GM13977 (cell line): ENCODE results near the gene APC.

ENCODE experiments used
- DNase-seq: peaks from one replicate; pipeline ENCODE4 v3.0.0; 2012; ENCODE audit warnings: low spot score
- CTCF ChIP-seq: IDR thresholded peaks from 2 replicates; pipeline ENCODE4 v1.5.1; 2012; ENCODE audit warnings: mild to moderate bottlenecking, control low read depth; ENCODE audit not compliant: insufficient read depth; ENCODE audit errors: extremely low read depth, missing control alignments
- in situ Hi-C: fragments of 300-500 bp; cut with MboI; formaldehyde crosslinking; loops from one replicate; pipeline ENCODE4 v1.12.0; 2022; ENCODE audit warnings: low sequenced_read_pairs, low pct_unique_long_range_greater_than_20kb, mixed read lengths, inconsistent platforms; ENCODE audit not compliant: unreplicated experiment

APC gene

DNA sequence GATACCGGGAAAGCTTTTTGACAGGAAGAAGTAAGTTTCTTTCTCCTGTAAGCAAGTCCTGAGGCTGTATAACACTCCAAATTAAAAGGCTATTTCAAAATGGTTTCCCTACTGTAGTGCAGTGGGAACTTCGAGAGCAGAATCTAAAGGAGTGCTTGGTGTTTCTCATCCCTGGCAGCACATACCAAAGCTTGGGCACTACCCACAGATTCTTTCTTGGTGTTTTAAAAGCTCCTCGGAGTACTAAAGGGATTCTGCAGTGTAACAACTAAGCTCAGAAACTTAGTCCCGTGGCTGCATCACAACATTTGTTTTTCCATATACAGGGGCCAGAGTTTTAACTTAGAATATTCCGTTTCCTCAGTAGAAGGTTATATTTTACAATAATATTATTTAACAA is 5.6 kb upstream of the APC start:
- no peak for DNase-seq
- no peak for TF ChIP-seq CTCF
- in situ Hi-C loops, result no loop called here

DNA sequence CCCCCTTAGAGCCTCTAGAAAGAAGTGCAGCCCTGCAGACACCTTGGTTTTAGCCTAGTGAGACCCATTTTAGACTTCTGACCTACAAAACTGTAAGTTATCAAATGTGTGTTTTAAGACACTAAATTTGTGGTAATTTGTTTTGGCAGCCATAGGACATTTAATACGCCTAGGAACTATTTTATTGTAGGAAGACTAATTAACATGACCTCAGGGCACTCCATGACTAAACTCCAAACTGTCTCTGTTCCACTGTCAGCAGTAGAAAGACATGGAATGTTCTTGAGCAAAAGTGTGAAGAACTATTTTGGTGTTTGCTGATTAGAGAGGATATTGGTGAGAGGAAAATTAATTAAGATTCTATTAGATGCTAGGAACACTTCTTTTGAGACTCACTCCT is 4.1 kb upstream of the APC start:
- TF ChIP-seq CTCF, result no peak
- no peak for DNase-seq
- in situ Hi-C loops, result no loop called here

GRCh38 chr5:112734597-112734996 is 3.1 kb upstream of the APC start:
- no peak for DNase-seq
- TF ChIP-seq CTCF, result no peak
- in situ Hi-C loops, result no loop called here

DNA sequence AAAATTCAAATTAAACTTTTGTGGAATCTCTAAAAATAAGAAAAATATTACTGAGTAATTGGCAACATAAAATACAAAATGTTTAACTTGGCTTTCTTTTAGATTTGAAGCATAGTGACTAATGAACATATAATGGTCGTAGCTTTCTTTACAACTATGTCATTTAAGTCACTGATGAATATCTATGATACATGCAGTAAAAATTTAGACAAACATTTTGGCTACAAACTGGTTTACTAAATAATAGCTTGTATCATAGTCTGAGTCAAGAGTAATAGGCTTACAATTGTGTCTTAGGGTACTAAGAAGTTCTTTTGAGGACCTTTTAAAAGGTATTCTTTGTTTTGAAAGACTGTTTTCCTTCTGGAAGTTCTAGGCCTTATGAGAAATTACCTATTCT is 2.0 kb upstream of the APC start:
- no peak for TF ChIP-seq CTCF
- in situ Hi-C loops, result no loop called here
- no peak for DNase-seq

- no peak for TF ChIP-seq CTCF
- DNase-seq, result no peak
- in situ Hi-C loops, result no loop called here
These were observed 619 bp upstream of the APC start for GRCh38 chr5:112737070-112737462.

GRCh38 chr5:112738191-112738560 is 491 bp downstream of the APC start:
- in situ Hi-C loops, result no loop called here
- no peak for TF ChIP-seq CTCF
- no peak for DNase-seq

DNA sequence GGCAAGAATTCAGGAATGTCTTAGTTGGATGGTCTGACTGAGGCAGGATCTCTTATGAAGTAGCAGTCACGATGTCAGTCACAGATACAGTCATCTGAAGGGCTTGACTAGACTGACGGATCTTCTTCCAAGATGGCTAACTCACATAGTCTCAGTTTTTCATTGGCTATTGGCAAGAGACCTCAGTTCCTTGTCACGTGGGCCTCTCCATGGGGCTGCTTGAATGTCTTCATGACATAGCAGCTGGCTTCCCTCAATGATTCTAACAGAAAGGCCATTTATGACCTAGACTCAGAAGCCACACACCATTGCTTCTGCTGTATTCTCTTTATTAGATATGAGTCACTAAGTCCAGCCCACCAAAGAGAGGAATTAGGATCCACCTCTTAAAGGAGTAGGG is 4.7 kb downstream of the APC start:
- TF ChIP-seq CTCF, result no peak
- in situ Hi-C loops, result no loop called here
- DNase-seq, result no peak
